Ovary (tissue), 3 donors: ENCODE measurements around the gene MCFD2.
"Not testable (repeated sequence)": the region's sequence is repeated elsewhere in the genome, so short reads cannot be mapped to it uniquely, and the experiment has no call there.

Experiments used
- POLR2A ChIP-seq: fragments of 450-650 bp; IDR thresholded peaks from one replicate; pipeline ENCODE4 v1.6.1; 2017; ENCODE audit warnings: antibody characterized with exemption, mild to moderate bottlenecking, moderate library complexity
- TF ChIP-seq, protein P1 (sequence below), 3 donors: fragments of 450-650 bp in 2 of 3; fragments of 200-600 bp in 1 of 3; IDR thresholded peaks; one replicate each; pipeline versions ENCODE4 v1.5.1 to v1.8.0; 2016 to 2022; ENCODE audit warnings: antibody characterized with exemption in 3 of 3, mild to moderate bottlenecking in 1 of 3
- donor health status: DM: no; HTN: no; CAD: no.

- TF ChIP-seq, protein P1, sequence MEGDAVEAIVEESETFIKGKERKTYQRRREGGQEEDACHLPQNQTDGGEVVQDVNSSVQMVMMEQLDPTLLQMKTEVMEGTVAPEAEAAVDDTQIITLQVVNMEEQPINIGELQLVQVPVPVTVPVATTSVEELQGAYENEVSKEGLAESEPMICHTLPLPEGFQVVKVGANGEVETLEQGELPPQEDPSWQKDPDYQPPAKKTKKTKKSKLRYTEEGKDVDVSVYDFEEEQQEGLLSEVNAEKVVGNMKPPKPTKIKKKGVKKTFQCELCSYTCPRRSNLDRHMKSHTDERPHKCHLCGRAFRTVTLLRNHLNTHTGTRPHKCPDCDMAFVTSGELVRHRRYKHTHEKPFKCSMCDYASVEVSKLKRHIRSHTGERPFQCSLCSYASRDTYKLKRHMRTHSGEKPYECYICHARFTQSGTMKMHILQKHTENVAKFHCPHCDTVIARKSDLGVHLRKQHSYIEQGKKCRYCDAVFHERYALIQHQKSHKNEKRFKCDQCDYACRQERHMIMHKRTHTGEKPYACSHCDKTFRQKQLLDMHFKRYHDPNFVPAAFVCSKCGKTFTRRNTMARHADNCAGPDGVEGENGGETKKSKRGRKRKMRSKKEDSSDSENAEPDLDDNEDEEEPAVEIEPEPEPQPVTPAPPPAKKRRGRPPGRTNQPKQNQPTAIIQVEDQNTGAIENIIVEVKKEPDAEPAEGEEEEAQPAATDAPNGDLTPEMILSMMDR (IDR thresholded peaks at IDR 0.05) = not testable (repeated sequence)
- TF ChIP-seq POLR2A = not testable (repeated sequence)
These were observed 39.5 kb downstream of the MCFD2 start for GRCh38 chr2:46875962-46876689.
